NCI-H2029 treated with DMSO at 0.1 percent for 48 hours (cell line): ENCODE measurements around the gene MOCS3.
"Not testable (repeated sequence)": the region's sequence is repeated elsewhere in the genome, so short reads cannot be mapped to it uniquely, and the experiment has no call there.

Experiments
- DNase-seq: peaks from one replicate; lab custom pipeline; 2025; lab: John Stamatoyannopoulos, UW

MOCS3 gene

DNA sequence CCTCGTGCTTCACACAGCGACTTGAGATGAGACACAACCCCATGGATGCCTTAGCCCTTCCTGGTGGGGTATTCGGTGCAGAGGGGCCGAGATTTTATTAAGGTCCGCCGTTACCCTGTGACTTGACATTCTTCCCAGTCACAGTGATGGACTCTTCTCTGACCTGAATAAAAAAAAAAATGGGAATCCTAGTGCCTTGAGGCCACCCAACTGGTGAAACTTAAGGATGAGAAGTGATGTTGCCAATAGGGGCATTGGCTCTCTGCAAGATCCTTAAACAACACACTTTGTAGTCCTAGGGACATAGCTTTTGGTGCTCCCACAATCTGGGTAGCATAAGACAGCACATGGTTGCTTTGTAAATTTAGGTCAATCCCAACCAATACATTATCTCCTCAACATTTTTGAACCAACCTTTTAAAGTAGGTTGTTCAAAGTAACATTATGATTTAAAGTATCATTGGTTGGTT, 26.6 kb upstream of the MOCS3 start:
- DNase-seq, result no peak

GRCh38 chr20:50932691-50933280, 25.8 kb upstream of the MOCS3 start:
- DNase-seq, result no peak

- no peak for DNase-seq
Observed at GRCh38 chr20:50933589-50933988, 25.0 kb upstream of the MOCS3 start.

GRCh38 chr20:50943069-50943468, 15.5 kb upstream of the MOCS3 start:
- DNase-seq, result no peak

DNA sequence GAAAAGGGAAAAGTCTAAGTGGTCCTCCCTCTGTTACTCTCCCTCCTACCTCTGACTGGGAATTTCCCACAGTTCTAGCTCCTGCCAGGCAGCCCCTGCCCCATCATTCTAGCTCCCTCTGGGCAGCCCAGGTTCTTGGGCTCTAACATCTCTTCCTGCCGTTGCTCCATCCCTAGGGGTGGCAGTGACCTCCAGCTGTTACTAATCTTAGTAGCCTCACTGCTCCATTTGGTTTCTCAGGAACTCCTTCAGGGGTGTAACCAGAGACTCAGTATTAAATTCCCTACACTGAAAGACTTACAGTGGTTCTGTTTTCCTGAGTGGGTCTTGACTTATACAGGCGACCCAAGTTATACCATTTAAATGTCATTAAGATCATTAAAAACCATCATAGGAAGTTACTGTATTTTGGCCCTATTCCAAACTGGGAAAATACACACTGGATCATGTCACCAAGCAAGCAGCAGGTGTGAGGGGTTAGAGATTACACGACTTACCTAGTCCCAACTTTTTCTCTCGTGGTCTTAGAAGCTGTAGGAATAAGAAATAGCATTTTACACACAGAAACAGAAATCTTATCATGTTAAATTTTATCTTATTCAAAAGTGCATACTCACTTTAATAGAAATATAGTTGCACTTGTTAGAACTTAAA, 10.4 kb upstream of the MOCS3 start:
- DNase-seq, result no peak

GRCh38 chr20:50953196-50953595, 5.4 kb upstream of the MOCS3 start:
- no peak for DNase-seq

DNA sequence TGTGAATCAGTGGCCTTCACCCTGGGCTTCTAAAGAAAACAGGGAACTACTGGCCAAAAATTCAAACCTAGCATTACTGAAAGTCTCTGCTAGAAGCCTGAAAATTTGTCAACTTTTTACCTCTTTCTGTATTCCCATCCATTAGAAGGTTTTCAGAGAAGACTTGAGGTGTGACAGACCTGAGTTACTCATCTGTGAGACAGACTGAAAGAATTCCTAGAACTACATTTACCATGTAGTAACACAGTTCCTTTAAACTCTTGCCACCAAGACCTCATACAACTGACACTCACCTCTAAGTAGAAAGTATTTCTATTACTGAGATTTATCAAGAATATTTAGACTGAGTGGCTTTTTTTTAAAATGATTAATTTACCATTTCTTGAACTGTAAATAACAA, 4.8 kb upstream of the MOCS3 start:
- DNase-seq, result no peak

- no peak for DNase-seq
Observed at GRCh38 chr20:50957276-50957675, 1.3 kb upstream of the MOCS3 start.

GRCh38 chr20:50957798-50958614, 612 bp upstream of the MOCS3 start, which contains the start of gene DPM1:
Gene DPM1 (minus strand): TSS chr20:50958532. CDS start chr20:50958523, 9 bp downstream.
- DNase-seq, result peak; percentile 98

- no peak for DNase-seq
Observed at GRCh38 chr20:50959543-50960126, 1.0 kb downstream of the MOCS3 start.

- DNase-seq, result no peak
Observed at GRCh38 chr20:50967586-50967985, 9.0 kb downstream of the MOCS3 start.

- no peak for DNase-seq
Observed at GRCh38 chr20:50968289-50968688, 9.7 kb downstream of the MOCS3 start.

GRCh38 chr20:50969435-50969834, 10.8 kb downstream of the MOCS3 start:
- DNase-seq, result no peak

GRCh38 chr20:50969912-50970311, 11.3 kb downstream of the MOCS3 start:
- no peak for DNase-seq

- DNase-seq, result no peak
Observed at GRCh38 chr20:50975701-50976330, 17.2 kb downstream of the MOCS3 start.

GRCh38 chr20:50977066-50978021, 18.7 kb downstream of the MOCS3 start:
- no peak for DNase-seq

GRCh38 chr20:50978533-50978932, 19.9 kb downstream of the MOCS3 start:
- not testable (repeated sequence) for DNase-seq

- DNase-seq, result no peak
Observed at GRCh38 chr20:50980071-50980681, 21.6 kb downstream of the MOCS3 start.

DNA sequence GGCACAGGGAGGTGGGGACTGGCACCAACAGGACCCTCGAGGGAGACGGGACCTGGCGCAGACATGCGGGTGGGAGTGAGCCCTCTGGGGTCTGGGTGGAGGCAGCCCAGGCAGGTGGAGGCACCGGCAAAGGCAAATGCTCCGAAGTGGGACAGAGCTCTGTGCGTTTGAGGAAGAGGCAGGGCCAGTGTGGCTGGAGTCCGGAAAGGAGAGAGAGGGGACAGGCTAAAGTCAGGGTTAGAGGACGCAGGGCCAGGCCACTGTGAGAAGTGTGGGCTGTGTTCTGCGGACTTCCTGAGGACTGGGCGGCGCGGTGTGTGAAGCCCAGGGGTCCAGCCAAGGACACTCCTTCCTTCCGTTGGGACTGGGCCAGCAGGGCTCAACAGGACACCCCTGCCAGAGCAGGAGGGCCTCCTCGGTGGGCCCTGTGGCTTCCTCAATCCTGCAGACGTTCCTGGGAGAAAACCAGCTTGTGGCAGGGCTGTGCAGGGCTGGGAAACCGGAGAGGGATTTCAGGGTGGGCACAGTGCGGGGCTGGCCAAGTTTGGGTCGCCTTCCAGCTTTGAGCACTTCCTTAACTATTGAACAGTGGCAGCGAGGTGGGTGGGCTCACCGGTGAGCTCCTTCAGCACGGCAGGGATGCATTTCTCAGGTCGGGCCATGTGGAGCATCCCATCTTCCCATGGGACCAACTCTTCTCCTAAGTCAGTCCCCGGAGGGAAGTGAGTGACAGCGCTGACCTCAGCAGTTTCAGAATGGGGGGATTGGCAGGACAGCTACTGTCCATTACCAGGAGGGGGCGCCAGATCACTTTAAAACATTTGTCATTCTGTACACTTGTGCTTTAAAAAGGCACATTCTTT, 22.5 kb downstream of the MOCS3 start:
- peak; percentile 5 for DNase-seq

GRCh38 chr20:50981714-50982048, 23.1 kb downstream of the MOCS3 start:
- no peak for DNase-seq
